CD4-positive, alpha-beta memory T cell (primary cell): ENCODE data around the gene CHMP1A. TPM values are rescaled to one million over a fixed set of nuclear protein-coding genes. Genes with fewer than 3 reads are reported as not detected.

ENCODE experiments used
- polyA plus RNA-seq, 2 donors: library from polyadenylated mRNA; unstranded; fragments of 300-500 nt; fragmentation: Illumina TruSeq; gene quantifications; one replicate each; pipeline ENCODE4 v1.2.3, GENCODE V29; 2021
- total RNA-seq, 2 experiments: library from RNA; stranded (reverse); gene quantifications; one replicate each; pipeline ENCODE4 v1.2.3, GENCODE V29; 2021

Gene CHMP1A
- total and polyA plus RNA-seq, 4 experiments from 2014 or later = 66.5 to 88.9 (median 80.6) TPM

Other genes with a start within 250 kb of the CHMP1A start
- gene ANKRD11, start 167.1 kb downstream of the CHMP1A start, total RNA-seq = 100 to 1,000 TPM; 229 to 246 TPM
- 10 to 100 TPM in 1 of 2 donors, 1 to 10 TPM in 1; 3.9 to 49.7 TPM for gene ANKRD11, start 167.1 kb downstream of the CHMP1A start, polyA plus RNA-seq
- 100 to 1,000 TPM; 157 to 160 TPM for gene SPG7, start 149.3 kb downstream of the CHMP1A start, total RNA-seq
- gene SPG7, start 149.3 kb downstream of the CHMP1A start, polyA plus RNA-seq = 10 to 100 TPM; 46.4 to 48.5 TPM
- gene RPL13, start 97.0 kb downstream of the CHMP1A start, total RNA-seq = 1,000 to 10,000 TPM; 4,825 to 5,043 TPM
- gene RPL13, start 97.0 kb downstream of the CHMP1A start, polyA plus RNA-seq = 1,000 to 10,000 TPM; 4,119 to 5,642 TPM
- gene CPNE7, start 82.0 kb downstream of the CHMP1A start, total RNA-seq = 1 to 10 TPM; 4.0 to 7.3 TPM
- 1 to 10 TPM; 2.3 to 5.7 TPM for gene CPNE7, start 82.0 kb downstream of the CHMP1A start, polyA plus RNA-seq
- gene DPEP1, start 44.1 kb downstream of the CHMP1A start, total RNA-seq = not detected
- not detected for gene DPEP1, start 44.1 kb downstream of the CHMP1A start, polyA plus RNA-seq
- 10 to 100 TPM in 1 of 2 experiments, 1 to 10 TPM in 1; 8.6 to 10.5 TPM for gene SPATA33, start 128 bp upstream of the CHMP1A start, total RNA-seq
- 1 to 10 TPM; 2.5 to 5.7 TPM for gene SPATA33, start 128 bp upstream of the CHMP1A start, polyA plus RNA-seq
- gene CDK10, start 29.0 kb upstream of the CHMP1A start, total RNA-seq = 100 to 1,000 TPM; 134 to 140 TPM
- 10 to 100 TPM; 24.8 to 33.5 TPM for gene CDK10, start 29.0 kb upstream of the CHMP1A start, polyA plus RNA-seq
- 10 to 100 TPM; 12.7 to 13.1 TPM for gene SPATA2L, start 44.0 kb upstream of the CHMP1A start, total RNA-seq
- 10 to 100 TPM in 1 of 2 donors, 1 to 10 TPM in 1; 5.4 to 13.0 TPM for gene SPATA2L, start 44.0 kb upstream of the CHMP1A start, polyA plus RNA-seq
- 10 to 100 TPM; 13.0 to 13.6 TPM for gene VPS9D1, start 63.2 kb upstream of the CHMP1A start, total RNA-seq
- 1 to 10 TPM in 1 of 2 donors, under 1 TPM in 1; 0.48 to 1.0 TPM for gene VPS9D1, start 63.2 kb upstream of the CHMP1A start, polyA plus RNA-seq
- gene ZNF276, start 63.8 kb upstream of the CHMP1A start, total RNA-seq = 100 to 1,000 TPM; 141 to 143 TPM
- 10 to 100 TPM in 1 of 2 donors, 1 to 10 TPM in 1; 9.5 to 53.7 TPM for gene ZNF276, start 63.8 kb upstream of the CHMP1A start, polyA plus RNA-seq
- 10 to 100 TPM in 1 of 2 experiments, 1 to 10 TPM in 1; 9.6 to 10.1 TPM for gene FANCA, start 158.9 kb upstream of the CHMP1A start, total RNA-seq
- 1 to 10 TPM; 4.6 to 8.1 TPM for gene FANCA, start 158.9 kb upstream of the CHMP1A start, polyA plus RNA-seq
- 1 to 10 TPM; 3.0 to 3.3 TPM for gene SPIRE2, start 170.8 kb upstream of the CHMP1A start, total RNA-seq
- under 1 TPM in 1 of 2 donors, not detected in 1; 0.71 TPM for gene SPIRE2, start 170.8 kb upstream of the CHMP1A start, polyA plus RNA-seq
- 100 to 1,000 TPM; 283 to 308 TPM for gene TCF25, start 215.9 kb upstream of the CHMP1A start, total RNA-seq
- gene TCF25, start 215.9 kb upstream of the CHMP1A start, polyA plus RNA-seq = 100 to 1,000 TPM in 1 of 2 donors, 10 to 100 TPM in 1; 86.4 to 108 TPM